Right forelimb (tissue), 1 donor: Measurements from ENCODE around the gene HOXC6.

Source experiments
- DNase-seq: peaks from one replicate; pipeline ENCODE4 v3.0.0-alpha.2; 2018

Gene HOXC6

DNA sequence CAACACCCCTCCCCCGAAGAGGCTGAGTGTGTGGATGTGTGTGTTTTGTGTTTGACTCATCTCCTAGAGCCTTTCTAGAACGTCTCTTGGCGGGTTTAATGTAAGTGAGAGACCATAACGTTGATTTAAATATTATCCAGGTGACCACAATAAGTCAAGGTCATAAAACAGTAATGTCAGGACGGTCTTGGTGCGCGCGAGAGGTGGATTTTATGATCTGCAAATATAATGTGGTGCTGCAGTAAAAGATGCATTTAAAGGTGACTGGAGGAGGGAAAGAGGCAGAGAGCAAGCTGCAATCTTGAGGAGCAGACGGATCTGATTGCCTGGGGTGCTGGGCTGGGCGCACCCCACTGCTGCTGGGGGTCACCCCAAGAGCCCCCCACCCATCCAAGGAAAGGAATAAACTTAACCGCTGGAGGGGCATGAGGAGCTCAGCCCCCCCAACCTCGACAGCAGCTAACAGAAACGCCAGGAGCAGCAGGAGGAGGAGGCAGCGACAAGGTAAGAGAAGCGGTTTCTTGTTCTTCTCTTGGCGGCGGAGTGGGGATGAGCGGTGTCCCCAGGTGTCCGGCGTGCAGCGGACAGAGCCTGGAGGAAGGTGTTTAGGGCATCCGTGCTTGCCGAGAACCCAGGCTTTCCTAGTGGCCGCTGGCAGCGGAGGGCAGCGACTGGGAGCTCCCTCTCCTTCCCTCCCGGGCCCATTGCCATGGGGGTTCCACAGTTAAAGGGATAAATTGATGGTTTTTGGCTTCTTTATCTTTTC lies 37.7 kb upstream of the HOXC6 start:
- no peak for DNase-seq

GRCh38 chr12:53991077-53991460 lies 37.2 kb upstream of the HOXC6 start:
- no peak for DNase-seq

DNA sequence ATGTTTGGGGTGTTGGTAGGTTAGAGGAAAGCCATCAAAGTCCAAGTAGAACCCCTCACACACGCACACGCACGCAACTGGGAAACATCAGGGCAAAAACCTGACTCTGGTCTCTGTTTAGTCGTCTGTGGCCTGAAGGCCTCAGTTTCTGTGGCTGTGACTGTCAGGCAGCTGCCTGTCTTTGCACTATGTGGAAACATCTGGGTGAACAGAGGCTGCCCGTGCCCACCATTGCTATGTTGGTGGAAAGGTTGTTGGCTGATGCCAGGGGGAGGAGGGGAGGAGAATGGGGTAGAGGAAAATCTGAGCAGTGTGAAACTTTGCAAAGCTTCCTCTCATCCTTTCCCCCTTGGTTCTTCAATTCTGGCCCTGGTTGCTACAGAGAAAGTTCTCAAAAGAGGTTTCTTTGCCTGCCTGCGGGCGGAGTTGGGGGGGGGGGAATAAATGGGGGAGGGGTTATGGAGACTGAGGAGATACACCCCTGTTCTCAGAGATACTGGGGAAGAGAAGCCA lies 35.8 kb upstream of the HOXC6 start:
- no peak for DNase-seq

GRCh38 chr12:53993162-53994008 lies 34.9 kb upstream of the HOXC6 start:
- DNase-seq = no peak

GRCh38 chr12:53994009-53994263 lies 34.3 kb upstream of the HOXC6 start:
- DNase-seq = no peak

GRCh38 chr12:53994264-53995001 lies 33.8 kb upstream of the HOXC6 start:
- no peak for DNase-seq

- no peak for DNase-seq
Observed at GRCh38 chr12:53995002-53995377, 33.2 kb upstream of the HOXC6 start.

GRCh38 chr12:53995378-53996239 lies 32.6 kb upstream of the HOXC6 start:
- no peak for DNase-seq

DNA sequence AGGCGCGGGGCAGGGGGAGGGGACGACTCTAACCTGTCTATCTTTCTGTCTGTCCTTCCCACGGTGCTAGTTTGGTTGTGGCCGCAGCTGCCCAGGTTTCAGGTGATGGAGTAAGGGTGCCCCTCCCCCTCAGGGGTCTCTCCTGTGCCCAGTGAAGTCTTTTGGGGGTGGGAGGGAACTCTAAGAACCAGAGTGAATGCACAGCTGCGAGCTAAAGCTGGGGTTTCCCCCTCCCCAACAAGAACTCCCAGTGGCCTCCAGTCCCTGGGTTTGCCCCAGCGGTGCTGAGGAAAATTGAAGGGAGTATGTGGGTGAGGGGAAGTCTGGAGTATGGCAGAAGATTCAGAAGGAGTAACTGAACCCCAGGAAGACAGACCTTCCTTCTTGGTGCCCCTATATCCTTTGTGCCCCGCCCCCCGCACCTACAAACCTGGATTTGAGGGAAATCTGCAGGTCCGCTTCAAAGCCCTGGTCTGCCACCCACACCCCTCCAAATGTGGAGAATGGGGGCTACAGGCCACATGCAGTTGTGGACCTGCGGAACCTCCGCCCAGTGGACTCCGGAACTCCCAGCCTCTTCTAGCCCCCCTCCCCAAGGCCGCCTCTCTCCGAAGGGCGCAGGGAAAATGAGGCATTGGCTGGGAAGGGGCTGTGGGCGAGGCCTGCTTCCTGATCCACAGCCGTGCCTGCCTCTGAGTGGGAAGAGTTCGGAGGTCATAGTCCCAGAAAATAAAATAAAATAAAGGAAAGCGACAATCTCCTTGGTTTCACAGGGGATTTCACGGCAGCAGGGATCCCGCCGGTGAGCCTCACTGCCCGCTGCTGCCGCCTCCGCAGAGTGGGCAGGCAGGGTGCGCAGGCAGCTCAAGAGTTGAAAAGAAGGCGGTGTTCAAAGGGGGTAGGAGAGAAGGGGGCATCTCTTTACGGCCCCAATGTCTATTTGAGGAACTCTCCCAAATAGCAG lies 31.7 kb upstream of the HOXC6 start:
- DNase-seq = no peak

GRCh38 chr12:53997204-53998109 lies 30.8 kb upstream of the HOXC6 start:
- no peak for DNase-seq

GRCh38 chr12:53998110-53998899 lies 29.9 kb upstream of the HOXC6 start:
- DNase-seq = no peak

DNA sequence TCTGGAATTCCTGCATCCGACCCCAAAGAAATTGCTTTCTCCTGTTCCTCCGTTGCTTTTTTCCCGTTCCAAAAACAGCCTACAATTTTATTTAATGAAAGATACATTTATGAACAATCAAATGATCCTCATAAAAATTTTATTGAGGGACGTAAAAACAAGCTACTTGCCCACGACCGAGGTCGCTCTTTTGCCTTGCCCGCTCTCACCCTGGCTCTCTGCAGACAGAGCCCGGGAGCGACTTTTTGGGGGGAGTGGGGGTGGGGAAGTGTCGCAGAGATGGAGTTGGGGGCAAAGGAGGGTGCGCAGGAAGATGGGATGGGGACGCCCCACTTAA lies 29.4 kb upstream of the HOXC6 start:
- DNase-seq = no peak

DNA sequence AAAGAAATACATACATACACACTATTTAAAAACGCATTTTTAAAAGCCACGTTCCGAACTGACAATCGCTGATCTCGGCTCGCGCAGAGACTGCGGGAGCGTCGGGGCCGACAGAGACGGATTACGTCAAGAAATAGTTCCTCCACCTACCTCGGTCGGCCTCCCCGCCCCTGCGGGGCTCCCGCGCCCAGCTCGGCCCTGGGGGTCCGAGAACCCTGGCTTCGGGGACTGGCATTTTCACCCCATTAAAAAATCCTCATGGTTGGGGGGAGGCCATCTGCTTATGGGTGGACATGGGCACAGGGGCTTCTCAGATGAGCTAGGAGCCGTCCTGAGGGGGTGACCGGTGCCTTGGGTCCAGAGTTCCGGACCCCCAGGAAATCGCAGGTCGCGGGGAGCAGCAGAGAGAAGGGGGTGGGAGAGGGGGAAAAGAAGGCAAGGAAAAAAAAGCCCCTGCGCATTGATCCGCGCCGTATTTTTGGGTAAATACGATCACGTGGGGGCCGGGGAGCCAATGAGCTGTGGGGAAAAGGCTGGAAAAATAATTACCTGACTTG lies 28.6 kb upstream of the HOXC6 start:
- DNase-seq = no peak

DNA sequence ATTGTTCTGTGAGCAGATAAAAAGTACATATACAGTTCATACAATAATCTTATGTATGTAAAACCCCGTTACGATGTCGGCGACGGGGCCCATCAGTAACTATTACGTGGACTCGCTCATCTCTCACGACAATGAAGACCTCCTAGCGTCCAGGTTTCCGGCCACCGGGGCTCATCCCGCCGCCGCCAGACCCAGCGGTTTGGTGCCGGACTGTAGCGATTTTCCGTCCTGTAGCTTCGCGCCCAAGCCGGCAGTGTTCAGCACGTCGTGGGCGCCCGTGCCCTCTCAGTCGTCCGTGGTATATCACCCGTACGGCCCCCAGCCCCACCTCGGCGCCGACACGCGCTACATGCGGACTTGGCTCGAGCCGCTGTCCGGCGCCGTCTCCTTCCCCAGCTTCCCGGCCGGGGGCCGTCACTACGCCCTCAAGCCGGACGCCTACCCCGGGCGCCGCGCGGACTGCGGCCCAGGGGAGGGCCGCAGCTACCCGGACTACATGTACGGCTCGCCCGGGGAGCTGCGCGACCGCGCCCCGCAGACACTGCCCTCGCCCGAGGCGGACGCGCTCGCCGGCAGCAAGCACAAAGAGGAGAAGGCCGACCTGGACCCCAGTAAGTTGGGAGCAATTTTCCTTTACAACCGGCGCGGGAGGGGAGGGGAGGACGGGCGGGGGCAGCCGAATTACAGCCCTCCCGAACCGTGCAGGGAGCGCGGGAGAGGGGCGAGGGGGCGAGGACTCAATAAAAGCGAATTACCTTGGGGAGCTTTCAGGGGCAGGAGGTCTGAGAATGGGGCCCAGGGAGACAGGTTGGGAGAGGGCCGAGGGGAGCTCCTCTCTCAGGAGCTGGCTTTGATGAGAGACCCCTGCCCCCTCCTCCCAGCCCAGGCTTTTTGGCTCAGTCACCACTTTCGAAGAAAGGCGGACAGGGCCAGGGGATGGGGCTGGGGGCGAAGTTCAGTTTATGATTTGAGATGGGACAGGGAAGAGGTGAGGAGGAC lies 27.8 kb upstream of the HOXC6 start, which contains the start of gene HOXC9:
Gene HOXC9, plus strand, starts transcription at position 46 of the 999 bp plus-strand sequence. Its CDS starts 28 bp downstream, at position 74.
- no peak for DNase-seq

GRCh38 chr12:54001283-54002187 lies 26.7 kb upstream of the HOXC6 start:
- DNase-seq = no peak

DNA sequence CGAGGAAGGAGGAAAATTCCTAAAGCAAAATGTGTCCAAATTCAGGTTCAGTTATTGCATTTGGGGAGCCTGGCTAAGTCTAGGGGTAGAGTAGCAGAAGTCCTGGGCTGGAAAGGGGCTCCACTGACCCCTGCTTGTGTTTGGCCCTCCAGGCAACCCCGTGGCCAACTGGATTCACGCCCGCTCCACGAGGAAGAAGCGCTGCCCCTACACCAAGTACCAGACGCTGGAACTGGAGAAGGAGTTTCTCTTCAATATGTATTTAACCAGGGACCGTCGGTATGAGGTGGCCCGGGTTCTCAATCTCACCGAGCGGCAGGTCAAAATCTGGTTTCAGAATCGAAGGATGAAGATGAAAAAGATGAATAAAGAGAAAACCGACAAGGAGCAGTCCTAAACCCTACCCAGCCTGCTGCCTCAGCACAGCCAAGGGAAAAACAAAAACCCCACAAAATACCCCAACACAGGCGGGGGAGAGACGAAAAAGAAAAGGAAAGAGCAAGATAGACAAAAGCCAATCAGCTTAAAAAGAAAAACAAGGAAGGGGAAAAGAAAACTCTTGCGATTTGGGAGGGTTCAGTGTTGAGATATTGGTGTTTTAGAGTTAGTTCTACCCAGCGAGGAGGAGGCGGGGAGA lies 25.8 kb upstream of the HOXC6 start:
- DNase-seq = no peak
